ENCODE results near the gene TUSC2. TPM values are rescaled to one million over a fixed set of nuclear protein-coding genes. Genes with fewer than 3 reads are reported as not detected.

Gene TUSC2
- total RNA-seq, 2 donors from 2014 or later, result 23.5 to 28.1 TPM

- peaks cover 1% of the 10 kb centered on the region for H3K27me3 ChIP-seq (ENCODE audit: control insufficient read depth, insufficient read depth, low read length, poor library complexity, severe bottlenecking)
- H3K4me3 Mint-ChIP-seq, result no peak overlapping the region
- H3K27ac Mint-ChIP-seq, result no peak overlapping the region
- H3K4me3 ChIP-seq (ENCODE audit: low read length), result no peak overlapping the region
- no peaks in the 10 kb centered on the region for H3K9me3 Mint-ChIP-seq
- no peak overlapping the region for H3K9ac ChIP-seq (ENCODE audit: extremely low read depth, low read length, poor library complexity, severe bottlenecking)
- no peak overlapping the region for H3K27ac ChIP-seq (ENCODE audit: low read depth, low read length)
- TF ChIP-seq CTCF (conservative IDR thresholded peaks at IDR 0.05), result no peak
- no peaks in the 10 kb centered on the region for H3K9me3 ChIP-seq (ENCODE audit: control insufficient read depth, low read length)
- 90% methylated on average over 3 of the region's 3 CpGs; no CpG with 5 or more reads in 1 of the 2 experiments for WGBS, 2 experiments (ENCODE audit: insufficient coverage in 1 of 2, insufficient read length in 1 of 2)
- peaks cover 10% of the 10 kb centered on the region for H3K4me1 Mint-ChIP-seq
- no peaks in the 10 kb centered on the region for H3K36me3 Mint-ChIP-seq (ENCODE audit: low read depth)
- DNase-seq, result no peak
- H3K27me3 Mint-ChIP-seq (ENCODE audit: insufficient read depth), result no peaks in the 10 kb centered on the region
- no peaks in the 10 kb centered on the region for H3K36me3 ChIP-seq (ENCODE audit: control insufficient read depth, insufficient read depth, low read length)
- H3K4me1 ChIP-seq (ENCODE audit: control insufficient read depth, insufficient read depth, low read length), result peaks cover 8% of the 10 kb centered on the region
These were observed 43.2 kb upstream of the TUSC2 start for GRCh38 chr3:50371133-50371685.

- Histone ChIP-seq H3K27me3 (ENCODE audit: control insufficient read depth, insufficient read depth, low read length, poor library complexity, severe bottlenecking) (peaks cover 8% of the 10 kb centered on the region), H3K4me1 (ENCODE audit: control insufficient read depth, insufficient read depth, low read length) (peaks cover 8% of the 10 kb centered on the region), H3K9me3 (ENCODE audit: control insufficient read depth, low read length) (no peaks in the 10 kb centered on the region), H3K9ac (ENCODE audit: extremely low read depth, low read length, poor library complexity, severe bottlenecking) (no peak overlapping the region), H3K36me3 (ENCODE audit: control insufficient read depth, insufficient read depth, low read length) (no peaks in the 10 kb centered on the region), H3K4me3 (ENCODE audit: low read length) (no peak overlapping the region), H3K27ac (ENCODE audit: low read depth, low read length) (no peak overlapping the region)
- TF ChIP-seq CTCF (conservative IDR thresholded peaks at IDR 0.05), result peak; percentile 31
- no peak for DNase-seq
- Mint-ChIP-seq H3K9me3 (no peaks in the 10 kb centered on the region), H3K4me3 (no peak overlapping the region), H3K36me3 (ENCODE audit: low read depth) (no peaks in the 10 kb centered on the region), H3K4me1 (peaks cover 10% of the 10 kb centered on the region), H3K27ac (peak overlapping the region; percentile 41), H3K27me3 (ENCODE audit: insufficient read depth) (no peaks in the 10 kb centered on the region)
- 73 to 83% methylated on average over 11 to 14 of the region's 14 CpGs for WGBS, 2 experiments (ENCODE audit: insufficient coverage in 1 of 2, insufficient read length in 1 of 2)
These were observed 42.6 kb upstream of the TUSC2 start for GRCh38 chr3:50370594-50370993.

GRCh38 chr3:50369012-50369670 is 41.1 kb upstream of the TUSC2 start:
- Mint-ChIP-seq H3K27me3 (ENCODE audit: insufficient read depth) (peaks cover 2% of the 10 kb centered on the region), H3K27ac (no peak overlapping the region), H3K4me1 (peaks cover 10% of the 10 kb centered on the region), H3K36me3 (ENCODE audit: low read depth) (no peaks in the 10 kb centered on the region), H3K9me3 (no peaks in the 10 kb centered on the region), H3K4me3 (no peak overlapping the region)
- 82 to 86% methylated on average over 9 of the region's 9 CpGs for WGBS, 2 experiments (ENCODE audit: insufficient coverage in 1 of 2, insufficient read length in 1 of 2)
- no peak overlapping the region for H3K27ac ChIP-seq (ENCODE audit: low read depth, low read length)
- H3K4me1 ChIP-seq (ENCODE audit: control insufficient read depth, insufficient read depth, low read length), result peaks cover 8% of the 10 kb centered on the region
- TF ChIP-seq CTCF (conservative IDR thresholded peaks at IDR 0.05), result no peak
- no peaks in the 10 kb centered on the region for H3K9me3 ChIP-seq (ENCODE audit: control insufficient read depth, low read length)
- H3K36me3 ChIP-seq (ENCODE audit: control insufficient read depth, insufficient read depth, low read length), result no peaks in the 10 kb centered on the region
- peaks cover 11% of the 10 kb centered on the region for H3K27me3 ChIP-seq (ENCODE audit: control insufficient read depth, insufficient read depth, low read length, poor library complexity, severe bottlenecking)
- H3K9ac ChIP-seq (ENCODE audit: extremely low read depth, low read length, poor library complexity, severe bottlenecking), result no peak overlapping the region
- H3K4me3 ChIP-seq (ENCODE audit: low read length), result no peak overlapping the region
- DNase-seq, result no peak

Data from endodermal cell (in vitro differentiated cells).